HG03432 (cell line): ENCODE data around the gene IGFL3.

Experiments used
- ATAC-seq: cut with Tn5 transposase; IDR thresholded peaks from one replicate; pipeline ENCODE4 v1.9.1; 2021; ENCODE audit warnings: mild to moderate bottlenecking, moderate library complexity; ENCODE audit not compliant: unreplicated experiment

Gene IGFL3

GRCh38 chr19:46077815-46078167 lies 46.7 kb downstream of the IGFL3 start:
- ATAC-seq = no peak

- ATAC-seq = no peak
Measured at GRCh38 chr19:46076951-46077814, 47.3 kb downstream of the IGFL3 start.

- ATAC-seq = no peak
Measured at GRCh38 chr19:46076031-46076880, 48.2 kb downstream of the IGFL3 start.

GRCh38 chr19:46073268-46073922 lies 51.1 kb downstream of the IGFL3 start:
- ATAC-seq = no peak
